K562 (cell line): ENCODE measurements around the gene SMIM29. TPM values are rescaled to one million over a fixed set of nuclear protein-coding genes. Genes with fewer than 3 reads are reported as not detected.

Experiments
- ATF7 ChIP-seq: fragments of 450-650 bp; IDR thresholded peaks from 2 replicates; pipeline ENCODE4 v1.7.1; 2014; ENCODE audit warnings: mild to moderate bottlenecking, moderate library complexity
- CXXC5 ChIP-seq: fragments of 250-450 bp; sonication (Bioruptor Pico); IDR thresholded peaks from 2 replicates; pipeline ENCODE4 v1.8.0; 2022; ENCODE audit warnings: inconsistent platforms, mild to moderate bottlenecking, moderate library complexity
- ESRRB ChIP-seq: fragments of 250-450 bp; sonication (Bioruptor Pico); IDR thresholded peaks from 2 replicates; pipeline ENCODE4 v1.5.0; 2020; ENCODE audit warnings: mild to moderate bottlenecking, moderate library complexity, borderline replicate concordance
- FOXJ3 ChIP-seq: sonication (generic); formaldehyde crosslinking; IDR thresholded peaks from 2 replicates; pipeline ENCODE4 v1.4.0; 2020; ENCODE audit warnings: mild to moderate bottlenecking, missing genetic modification reagents
- HNRNPK ChIP-seq: fragments of 200-400 bp; formaldehyde crosslinking; IDR thresholded peaks from one replicate; pipeline ENCODE4 v1.6.1; 2018; ENCODE audit warnings: mild to moderate bottlenecking, low read depth, low read length; ENCODE audit not compliant: poor library complexity, severe bottlenecking
- KLF1 ChIP-seq: fragments of 450-650 bp; IDR thresholded peaks from 2 replicates; pipeline ENCODE4 v1.6.1; 2016; ENCODE audit warnings: missing genetic modification characterization, missing compliant biosample characterization
- NCOA2 ChIP-seq, 2 experiments: fragments of 450-650 bp; IDR thresholded peaks; 2 replicates each; pipeline ENCODE4 v1.6.1; 2018; ENCODE audit warnings: mild to moderate bottlenecking in 2 of 2, moderate library complexity in 1 of 2; ENCODE audit not compliant: partially characterized antibody in 2 of 2
- NFRKB ChIP-seq: fragments of 450-650 bp; IDR thresholded peaks from 2 replicates; pipeline ENCODE4 v1.6.1; 2016; ENCODE audit warnings: low read depth
- NR2C2 ChIP-seq, 2 experiments: fragments of 200-800 bp in 1 of 2; sonication (Bioruptor generic) in 1 of 2; sonication (generic) in 1 of 2; formaldehyde crosslinking in 1 of 2; IDR thresholded peaks; 2 replicates each; pipeline versions ENCODE4 v1.6.1 to v1.8.0; 2016 to 2022; ENCODE audit warnings: mild to moderate bottlenecking in 1 of 2, missing compliant biosample characterization in 1 of 2, missing genetic modification characterization in 1 of 2, missing genetic modification reagents in 1 of 2
- PML ChIP-seq: IDR thresholded peaks from 2 replicates; pipeline ENCODE4 v1.6.1; 2012; ENCODE audit warnings: low read length, inconsistent platforms
- SMAD2 ChIP-seq: fragments of 150-350 bp; IDR thresholded peaks from 2 replicates; pipeline ENCODE4 v1.6.1; 2014; ENCODE audit warnings: low read depth, mild to moderate bottlenecking, low read length
- SNRNP70 ChIP-seq: fragments of 200-400 bp; formaldehyde crosslinking; optimal IDR thresholded peaks from 2 replicates; pipeline ENCODE3; 2017; ENCODE audit warnings: low read depth, low read length
- TAF15 ChIP-seq: fragments of 200-400 bp; formaldehyde crosslinking; IDR thresholded peaks from 2 replicates; pipeline ENCODE4 v1.6.1; 2017; ENCODE audit warnings: mild to moderate bottlenecking, low read depth, low read length, moderate library complexity
- TCF7 ChIP-seq: sonication (generic); IDR thresholded peaks from 2 replicates; pipeline ENCODE4 v1.6.1; 2016; ENCODE audit warnings: antibody characterized with exemption, borderline replicate concordance
- TCFL5 ChIP-seq: fragments of 250-450 bp; sonication (Bioruptor Pico); conservative IDR thresholded peaks from 2 replicates; pipeline ENCODE4 v1.6.1; 2021; ENCODE audit warnings: mild to moderate bottlenecking, moderate library complexity, matching md5 sums
- YY1 ChIP-seq, 3 experiments: IDR thresholded peaks; 2 replicates each; pipeline ENCODE4 v1.6.1; 2011; ENCODE audit warnings: low read length in 2 of 3, mild to moderate bottlenecking in 2 of 3, moderate library complexity in 2 of 3, borderline replicate concordance in 1 of 3, control low read depth in 1 of 3, low read depth in 1 of 3; ENCODE audit not compliant: insufficient read depth in 3 of 3, insufficient replicate concordance in 2 of 3, control insufficient read depth in 1 of 3, insufficient read length in 1 of 3; ENCODE audit errors: extremely low read depth in 1 of 3
- ZBTB49 ChIP-seq: sonication (generic); formaldehyde crosslinking; IDR thresholded peaks from 2 replicates; pipeline ENCODE4 v1.8.0; 2022; ENCODE audit warnings: missing genetic modification reagents, mild to moderate bottlenecking, borderline replicate concordance
- ZNF224 ChIP-seq: sonication (generic); formaldehyde crosslinking; IDR thresholded peaks from 2 replicates; pipeline ENCODE4 v1.8.0; 2022; ENCODE audit warnings: mild to moderate bottlenecking, missing genetic modification reagents
- ZNF592 ChIP-seq: fragments of 450-650 bp; IDR thresholded peaks from 2 replicates; pipeline ENCODE4 v1.6.1; 2017; ENCODE audit warnings: antibody characterized with exemption, mild to moderate bottlenecking
- ZSCAN29 ChIP-seq: fragments of 450-650 bp; IDR thresholded peaks from 2 replicates; pipeline ENCODE4 v1.6.1; 2017
- polyA plus RNA-seq, 8 experiments: library from polyadenylated mRNA; depleted of rRNA in 4 of 8; stranded (reverse) in 5 of 8; unstranded in 3 of 8; fragments of >200 nt; fragmentation: Nextera tagmentation in 2 of 8; fragmentation: Illumina TruSeq in 1 of 8; extraction: Ambion mirVana in 2 of 8; extraction: Trizol in 1 of 8; gene quantifications; 2 replicates each; pipeline versions ENCODE4 v1.2.1 to v1.2.3, GENCODE V29; 2011 to 2014; ENCODE audit warnings: inconsistent platforms in 1 of 8, missing spikeins in 1 of 8
- total RNA-seq, 7 experiments: library from RNA; depleted of rRNA in 6 of 7; stranded (reverse); fragments of >200 nt in 6 of 7; fragmentation: Illumina TruSeq in 2 of 7; extraction: Trizol in 2 of 7; gene quantifications; 2 replicates each; pipeline versions ENCODE4 v1.2.1 to v1.2.3, GENCODE V29; 2011 to 2021; ENCODE audit warnings: low replicate concordance in 1 of 7

The SMIM29 gene
- total and polyA plus RNA-seq, 9 of the 15 experiments (the other 6 are each of a cell fraction or from before 2014, with no cell fraction given): 6.5 to 36.7 (median 20.9) TPM

- no peak for TF ChIP-seq SNRNP70
- TF ChIP-seq TCF7: no peak; the same call in 1 of the 2 replicates
- TF ChIP-seq HNRNPK: no peak
- no peak for TF ChIP-seq NFRKB
- TF ChIP-seq ZNF224: peak; percentile 25; the same call in 1 of the 2 replicates
- TF ChIP-seq ATF7: peak; percentile 95
- no peak for TF ChIP-seq ZNF592
- no peak for TF ChIP-seq YY1 (IDR thresholded peaks at IDR 0.05; ENCODE audit: borderline replicate concordance in 1 of 3, control insufficient read depth in 1 of 3, extremely low read depth in 1 of 3, insufficient read depth in 3 of 3, insufficient read length in 1 of 3, insufficient replicate concordance in 2 of 3, low read depth in 1 of 3, low read length in 2 of 3)
- TF ChIP-seq CXXC5 (CRISPR knock-in tag): no peak
- TF ChIP-seq KLF1 (tag): no peak
- no peak for TF ChIP-seq FOXJ3 (CRISPR knock-in tag)
- TF ChIP-seq SMAD2: no peak
- no peak for TF ChIP-seq NCOA2 (IDR thresholded peaks at IDR 0.05; ENCODE audit: partially characterized antibody in 2 of 2)
- TF ChIP-seq TCFL5 (CRISPR knock-in tag): no peak
- TF ChIP-seq ZBTB49: peak; percentile 87; the same call in 1 of the 2 replicates
- no peak for TF ChIP-seq TAF15
- TF ChIP-seq ZSCAN29: no peak
- TF ChIP-seq ESRRB (CRISPR knock-in tag): no peak
- no peak for TF ChIP-seq NR2C2 (CRISPR knock-in tag; IDR thresholded peaks at IDR 0.05)
- no peak for TF ChIP-seq NR2C2 (tag; IDR thresholded peaks at IDR 0.05)
- peak; percentile 76; the same call in 1 of the 2 replicates for TF ChIP-seq PML
Measured at GRCh38 chr6:34248198-34248726, 544 bp downstream of the SMIM29 start (continued).
